ENCODE data around the gene CYP46A1. TPM values are rescaled to one million over a fixed set of nuclear protein-coding genes. Genes with fewer than 3 reads are reported as not detected.
"Not testable (repeated sequence)": the region's sequence is repeated elsewhere in the genome, so short reads cannot be mapped to it uniquely, and the experiment has no call there.

Gene CYP46A1
- total RNA-seq (2014; rRNA removed; shearing (Covaris generic)): not detected in 2 replicates

DNA sequence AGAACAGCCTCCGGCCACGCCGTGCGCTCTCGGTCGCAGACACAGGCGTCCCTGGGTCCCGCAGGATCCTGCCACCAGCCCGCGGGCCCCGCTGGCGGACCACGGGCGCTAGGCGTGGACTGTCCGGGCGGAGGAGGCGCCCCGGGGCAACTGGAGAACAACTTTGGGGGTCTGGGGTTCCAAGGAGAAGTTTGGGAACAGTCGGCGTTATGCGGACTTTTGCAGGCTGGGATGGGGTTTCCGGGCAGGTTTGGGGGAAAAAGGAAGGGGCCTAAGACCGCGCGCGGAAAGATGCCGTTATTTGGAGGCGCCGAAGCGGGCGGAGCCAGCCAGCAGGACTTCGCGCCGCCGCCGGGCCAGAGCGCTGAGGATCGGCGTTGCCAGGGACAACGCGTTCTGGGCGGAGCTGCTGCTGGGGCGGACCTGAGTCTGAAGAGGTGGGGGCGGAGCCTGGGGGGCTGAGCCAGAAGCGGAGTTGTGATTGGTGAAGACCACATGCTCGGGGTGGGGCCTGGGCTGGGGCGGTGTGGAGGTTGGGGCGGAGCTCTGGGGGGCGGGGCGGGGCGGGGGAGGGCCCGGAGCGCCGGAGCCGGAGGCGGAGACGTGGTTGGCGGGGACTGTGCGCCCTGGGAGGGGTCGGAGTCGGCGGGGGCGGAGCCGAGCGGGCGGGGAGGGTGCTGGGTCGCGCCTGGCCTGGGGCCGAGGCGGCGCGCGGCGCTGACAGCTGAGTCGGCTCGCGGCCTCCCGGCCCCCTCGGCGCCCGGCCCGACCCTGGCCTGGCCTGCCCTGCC, at the start of gene CYP46A1:
Gene CYP46A1 (plus strand): TSS at position 680 of the 791 bp plus-strand sequence. CDS start 120 bp downstream, outside the sequence.
- DNase-seq (ENCODE audit: low spot score): peak; percentile 96

DNA sequence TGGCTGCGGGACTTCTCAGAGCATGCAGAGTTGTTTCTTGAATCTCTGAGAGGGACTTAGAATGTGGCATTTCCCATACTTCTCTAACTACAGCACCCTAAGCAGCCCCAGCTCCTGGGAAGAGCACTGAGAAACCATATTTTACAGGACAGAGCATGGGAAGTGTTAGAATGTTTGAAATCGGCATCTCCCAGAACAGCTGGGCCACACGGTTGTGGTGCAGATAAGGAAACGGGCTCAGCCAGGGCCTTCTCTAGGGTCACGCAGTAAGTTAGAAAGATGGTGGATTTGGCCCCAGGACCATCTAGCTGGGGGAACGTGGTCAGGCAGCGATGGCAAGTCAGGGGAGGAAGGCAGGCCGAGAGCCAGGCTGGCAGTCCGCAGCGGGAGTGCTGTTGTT, 49.7 kb upstream of the CYP46A1 start:
- DNase-seq (ENCODE audit: low spot score): no peak

DNA sequence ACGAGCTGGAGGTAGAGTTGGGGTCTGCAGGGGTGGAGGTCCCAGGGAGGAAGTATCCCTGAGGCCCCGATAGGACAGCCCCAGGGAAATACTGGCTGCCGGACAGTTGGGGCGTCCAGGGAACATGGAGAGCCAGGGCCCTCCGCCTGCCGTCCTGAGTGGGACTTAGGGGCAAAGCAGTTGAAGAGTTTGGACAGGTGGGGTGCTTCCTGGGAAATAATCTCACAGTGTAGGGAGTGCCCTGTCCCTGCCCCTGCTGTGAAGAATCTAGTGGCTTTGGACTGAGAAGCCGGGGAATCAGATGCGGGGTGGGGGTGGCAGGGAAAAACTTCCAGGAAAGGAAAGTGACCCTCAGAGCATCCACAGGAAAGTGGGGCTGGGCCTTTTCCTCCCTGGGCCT, 49.0 kb upstream of the CYP46A1 start:
- no peak for DNase-seq (ENCODE audit: low spot score)

DNA sequence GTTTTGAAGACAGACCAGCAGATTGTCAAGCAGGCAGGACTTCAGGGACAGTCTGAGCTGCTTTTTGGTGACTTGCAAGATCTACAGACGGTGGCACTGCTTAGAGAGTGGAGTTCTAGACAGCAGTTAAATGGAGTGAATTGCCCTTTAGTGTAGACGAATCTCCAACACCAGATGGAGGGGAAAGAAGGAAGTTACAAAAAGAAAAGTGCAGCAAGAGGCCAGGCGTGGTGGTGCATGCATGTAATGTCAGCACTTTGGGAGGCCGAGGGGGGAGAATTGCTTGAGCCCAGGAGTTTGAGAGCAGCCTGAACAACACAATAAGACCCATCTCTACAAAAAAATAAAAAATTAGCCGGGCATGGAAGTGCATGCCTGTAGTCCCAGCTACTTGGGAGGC, 47.6 kb upstream of the CYP46A1 start:
- DNase-seq (ENCODE audit: low spot score): no peak

DNA sequence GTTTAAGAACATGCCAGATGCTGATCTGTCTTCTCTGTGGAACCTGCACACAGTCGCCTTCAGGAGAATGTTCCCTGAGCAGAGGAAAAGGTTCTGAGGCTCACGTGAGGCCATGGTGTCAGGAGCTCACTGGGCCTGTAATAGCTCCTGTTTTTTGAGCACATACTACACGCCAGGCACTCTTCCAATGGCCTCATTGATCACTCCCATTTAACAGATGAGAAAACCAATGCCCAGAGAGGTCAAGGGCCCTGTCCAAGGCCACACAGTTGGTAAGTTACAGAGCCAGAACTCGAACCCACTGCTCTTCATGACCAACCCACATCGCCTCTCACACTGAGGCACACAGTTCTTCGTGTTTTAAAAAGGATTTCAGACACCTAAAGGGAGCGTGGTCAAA, 46.5 kb upstream of the CYP46A1 start:
- DNase-seq (ENCODE audit: low spot score): no peak

DNA sequence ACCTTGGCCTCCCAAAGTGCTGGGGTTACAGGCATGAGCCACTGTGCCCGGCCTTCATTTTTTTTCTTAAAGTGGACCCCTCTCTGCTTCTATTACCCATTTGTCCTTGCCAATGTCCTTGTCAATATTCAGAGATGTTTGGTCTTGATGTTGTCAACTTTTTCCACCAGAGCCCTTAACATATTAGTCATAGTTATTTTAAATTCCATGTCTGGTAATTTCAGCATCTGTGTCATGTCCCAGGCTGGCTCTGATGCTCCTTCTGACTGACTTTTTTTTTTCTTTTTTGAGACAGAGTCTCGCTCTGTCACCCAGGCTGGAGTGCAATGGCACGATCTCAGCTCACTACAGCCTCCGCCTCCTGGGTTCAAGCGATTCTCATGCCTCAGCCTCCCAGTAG, 41.3 kb upstream of the CYP46A1 start:
- DNase-seq (ENCODE audit: low spot score): not testable (repeated sequence)

DNA sequence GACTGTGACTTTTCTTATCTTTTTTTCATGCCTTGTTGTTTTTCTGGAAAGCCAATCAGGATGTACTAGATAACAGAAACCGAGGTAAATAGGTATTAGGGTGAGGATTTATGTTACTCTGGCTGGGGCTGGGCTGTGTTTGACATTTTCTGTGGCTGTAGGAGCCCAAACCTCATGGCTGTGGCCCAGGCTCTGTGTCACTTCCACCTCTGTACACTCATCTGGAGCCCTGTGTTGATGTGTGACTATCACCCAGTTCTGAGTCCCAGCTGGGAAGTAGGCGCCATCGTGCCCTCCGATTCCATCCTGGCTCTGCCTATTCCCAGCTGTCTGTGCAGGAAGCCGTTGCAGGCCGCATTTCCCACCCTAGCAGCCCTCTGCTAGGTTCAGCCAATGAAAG, 40.8 kb upstream of the CYP46A1 start:
- DNase-seq (ENCODE audit: low spot score): no peak

DNA sequence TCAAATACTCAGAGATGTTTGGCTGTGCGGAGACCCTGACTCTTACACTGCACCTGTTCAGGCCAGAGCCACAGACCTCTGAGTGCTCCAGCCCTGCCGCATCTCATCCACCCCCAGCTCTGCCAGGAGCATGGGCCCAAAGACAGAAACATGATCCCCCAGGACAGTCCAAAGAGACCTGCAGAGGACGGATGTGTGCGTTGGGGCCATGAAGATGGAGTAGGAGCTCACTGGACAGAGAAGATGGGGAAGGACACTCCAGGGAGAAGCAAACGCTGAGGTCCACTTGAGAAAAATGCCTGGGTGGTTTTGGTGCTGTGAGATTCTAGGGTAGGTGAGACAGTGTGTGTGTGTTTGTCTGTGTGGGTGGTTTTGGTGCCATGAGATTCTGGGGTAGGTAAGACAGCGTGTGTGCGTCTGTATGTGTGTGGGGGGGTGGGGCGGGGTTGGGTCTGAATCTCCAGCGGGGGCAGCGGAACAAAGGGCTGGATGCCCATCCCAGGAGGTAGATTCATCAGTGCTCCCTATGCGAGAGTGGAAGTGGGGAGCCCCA, 40.0 kb upstream of the CYP46A1 start:
- no peak for DNase-seq (ENCODE audit: low spot score)

DNA sequence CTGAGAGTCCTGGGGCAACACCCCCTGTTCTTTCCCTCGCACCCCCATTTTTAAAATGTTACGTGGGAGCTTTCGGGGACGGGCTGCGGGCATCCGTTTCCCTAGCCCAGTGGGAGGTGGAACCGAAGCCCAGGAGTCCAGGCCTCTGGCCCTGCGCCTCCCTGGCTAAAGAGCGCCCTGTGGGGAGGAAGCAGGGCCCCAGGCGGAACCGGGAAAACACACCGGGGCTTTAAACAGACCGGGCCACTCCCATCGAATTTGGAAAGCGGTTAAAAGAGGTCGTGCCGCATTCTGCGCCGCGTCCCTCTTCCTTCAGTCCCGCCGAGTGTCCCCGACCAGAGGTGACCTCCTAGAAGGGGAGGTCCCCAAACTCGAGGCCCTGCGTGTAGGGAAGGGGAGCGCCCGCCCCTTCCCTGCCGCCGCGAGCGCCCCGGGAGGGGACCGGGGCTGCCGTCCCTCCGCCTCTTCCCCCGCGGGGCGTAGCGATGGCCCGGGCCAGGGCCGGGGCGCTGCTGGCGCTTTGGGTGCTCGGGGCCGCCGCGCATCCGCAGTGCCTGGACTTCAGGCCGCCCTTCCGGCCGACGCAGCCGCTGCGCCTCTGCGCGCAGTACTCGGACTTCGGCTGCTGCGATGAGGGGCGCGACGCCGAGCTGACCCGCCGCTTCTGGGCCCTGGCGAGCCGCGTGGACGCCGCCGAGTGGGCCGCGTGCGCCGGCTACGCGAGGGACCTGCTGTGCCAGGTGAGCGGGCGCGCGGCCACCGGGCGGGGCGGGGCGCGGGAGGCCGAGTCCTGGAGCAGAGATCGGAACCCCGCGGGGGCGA, 39.2 kb upstream of the CYP46A1 start, which contains the start of gene HHIPL1:
Gene HHIPL1 (plus strand): TSS at position 407 of the 822 bp plus-strand sequence. CDS start 79 bp downstream, at position 486.
- no peak for DNase-seq (ENCODE audit: low spot score)

DNA sequence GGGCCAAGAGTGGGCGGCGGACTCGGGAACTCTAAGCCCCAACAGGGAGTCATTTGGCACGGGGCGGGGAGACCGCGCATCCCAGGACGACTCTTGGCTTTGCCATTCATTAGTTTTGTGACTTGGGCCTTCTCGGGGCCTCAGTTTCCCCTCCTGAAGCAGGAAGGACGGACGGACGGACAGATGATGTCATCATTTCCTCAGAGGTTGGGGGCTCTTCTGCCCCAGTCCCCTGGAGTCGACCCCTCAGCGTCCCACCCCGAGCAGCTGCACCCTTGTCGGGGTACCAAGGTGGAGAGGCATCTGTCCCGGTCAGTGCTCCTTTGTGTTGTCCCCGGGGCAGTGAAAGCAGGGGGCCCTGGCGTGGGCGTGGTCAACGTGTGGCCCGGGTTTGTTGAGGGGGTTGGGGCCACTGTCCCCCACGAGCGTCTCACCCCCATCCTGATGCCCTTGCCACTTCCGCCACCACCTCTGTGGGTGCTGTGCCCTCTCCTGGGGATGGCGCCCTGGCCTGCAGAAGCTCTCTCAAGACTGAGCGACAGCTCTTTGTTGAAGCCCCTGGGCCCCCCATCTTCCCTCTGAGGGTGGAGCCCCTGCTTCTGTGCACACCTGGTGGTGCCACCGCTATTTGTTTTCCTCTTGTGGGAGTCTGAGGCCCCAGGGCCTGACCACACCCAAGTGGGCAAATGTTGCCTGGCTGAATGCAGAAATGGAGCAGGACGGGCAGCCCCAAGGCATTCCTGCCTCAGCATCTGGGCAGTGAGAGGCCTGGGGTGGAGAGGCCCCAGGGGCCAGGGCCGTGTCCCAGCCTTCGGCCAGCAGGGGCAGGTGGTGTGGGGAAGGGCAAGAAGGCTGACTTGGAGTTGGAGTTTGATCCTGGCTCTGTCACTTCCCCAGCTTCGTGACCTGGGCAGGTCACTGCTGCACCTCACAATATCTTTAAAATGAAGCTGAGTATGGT, 38.3 kb upstream of the CYP46A1 start:
- no peak for DNase-seq (ENCODE audit: low spot score)

DNA sequence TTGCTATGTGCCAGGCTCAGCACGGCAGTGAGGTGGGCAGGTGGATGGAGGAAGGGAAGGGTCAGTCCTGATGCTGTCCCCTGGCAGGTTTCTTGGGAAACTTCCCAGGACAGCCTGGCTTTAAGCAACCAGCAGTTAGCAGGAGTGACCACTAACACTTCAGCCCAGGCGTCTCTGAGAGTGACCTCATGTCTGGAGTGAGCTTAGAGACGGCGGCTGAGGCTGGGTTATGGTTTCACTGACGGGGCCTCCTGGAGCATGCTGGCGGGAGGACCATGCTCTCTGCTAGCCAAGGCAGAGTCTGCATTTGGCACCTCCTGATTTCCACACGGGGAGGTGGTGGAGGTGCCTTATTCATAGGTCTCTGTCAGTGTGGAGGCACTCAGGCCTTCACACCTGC, 36.7 kb upstream of the CYP46A1 start:
- no peak for DNase-seq (ENCODE audit: low spot score)

DNA sequence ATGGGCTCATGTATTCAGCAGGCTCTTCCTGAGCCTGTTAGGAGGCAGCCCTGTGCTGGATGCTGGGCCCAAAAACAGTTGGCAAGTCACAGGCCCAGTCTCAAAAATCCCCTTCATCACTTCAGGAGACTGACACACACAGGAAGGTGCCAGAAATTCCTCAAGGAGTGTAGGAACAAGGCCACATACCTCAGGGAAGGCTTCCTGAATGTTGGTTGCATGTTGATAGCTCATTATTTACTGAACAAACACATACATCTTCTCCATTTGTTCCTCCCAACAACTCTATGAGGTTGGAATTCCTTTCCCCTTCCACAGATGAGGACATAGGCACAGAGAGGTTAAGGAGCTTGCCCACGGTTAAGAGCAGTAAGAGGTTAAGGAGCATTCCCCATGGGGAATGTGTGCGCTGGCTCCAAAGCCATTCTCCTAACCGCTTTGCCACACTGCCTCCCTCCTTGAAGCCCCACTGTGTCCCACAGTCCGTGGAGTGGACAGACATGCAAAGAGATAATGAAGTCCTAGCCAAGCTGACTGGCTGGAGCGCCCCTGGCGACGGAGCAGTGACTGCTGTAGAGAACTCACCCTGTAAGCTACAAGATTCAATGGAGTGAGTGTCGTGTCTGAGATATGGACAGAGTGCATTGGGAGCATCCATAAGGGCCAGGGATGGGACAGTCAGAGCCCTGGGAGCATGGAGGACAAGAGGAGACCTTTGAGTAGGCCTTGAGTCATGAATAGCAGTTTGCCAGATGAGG, 35.9 kb upstream of the CYP46A1 start:
- no peak for DNase-seq (ENCODE audit: low spot score)

DNA sequence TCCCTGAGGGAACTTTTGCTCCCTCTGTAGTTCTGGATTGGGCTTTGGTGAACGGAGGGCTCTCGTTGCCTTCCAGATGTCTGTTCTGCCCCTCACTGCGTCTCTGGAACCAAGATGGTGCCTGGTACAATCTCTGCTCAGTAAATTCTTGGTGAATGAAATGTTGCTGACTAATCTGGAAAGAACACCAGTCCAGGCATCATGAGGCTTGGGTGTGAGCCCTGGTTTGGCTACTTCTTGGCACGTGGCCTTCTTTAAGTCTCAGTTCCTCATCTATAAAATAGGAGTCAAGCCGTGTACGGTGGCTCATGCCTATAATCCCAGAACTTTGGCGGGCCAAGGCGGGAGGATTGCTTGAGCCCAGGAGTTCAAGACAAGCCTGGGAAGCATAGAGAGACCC, 34.9 kb upstream of the CYP46A1 start:
- no peak for DNase-seq (ENCODE audit: low spot score)

DNA sequence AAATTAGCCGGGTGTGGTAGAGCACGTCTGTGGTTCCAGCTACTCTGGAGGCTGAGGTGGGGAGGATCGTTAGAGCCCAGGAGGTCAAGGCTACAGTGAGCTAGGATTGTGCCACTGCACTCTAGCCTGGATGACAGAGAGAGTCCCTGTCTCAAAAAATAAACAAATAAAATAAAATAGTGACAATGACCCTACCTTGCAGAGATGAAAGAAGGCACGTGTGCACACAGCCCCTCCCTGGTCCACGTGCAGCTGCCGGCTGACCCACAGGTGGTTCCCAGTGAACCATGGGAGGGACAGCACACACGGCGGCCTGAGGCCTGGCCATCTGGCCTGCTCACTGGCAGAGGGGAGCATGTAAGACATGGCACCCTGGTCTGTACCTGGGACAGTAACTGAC, 34.5 kb upstream of the CYP46A1 start:
- DNase-seq (ENCODE audit: low spot score): no peak

DNA sequence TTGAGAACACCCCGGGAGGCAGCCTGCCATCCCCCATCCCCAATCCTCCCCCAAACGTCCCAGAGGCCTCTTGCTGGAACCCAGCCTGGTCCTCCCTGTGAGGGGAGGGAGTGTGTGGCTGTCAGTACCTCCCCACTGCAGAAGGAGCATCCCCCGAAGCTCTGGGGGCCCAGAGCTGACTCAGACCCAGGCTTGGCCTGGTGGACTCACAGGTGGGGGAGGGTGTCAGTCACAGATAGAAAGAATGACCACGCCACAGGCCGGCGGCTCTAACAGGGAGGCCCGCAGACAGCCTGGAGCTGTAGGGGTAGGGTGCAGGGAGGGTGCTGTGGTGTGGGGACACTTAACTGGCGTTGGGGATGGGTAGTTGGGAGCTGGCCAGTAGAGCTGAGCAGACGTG, 33.9 kb upstream of the CYP46A1 start:
- no peak for DNase-seq (ENCODE audit: low spot score)

DNA sequence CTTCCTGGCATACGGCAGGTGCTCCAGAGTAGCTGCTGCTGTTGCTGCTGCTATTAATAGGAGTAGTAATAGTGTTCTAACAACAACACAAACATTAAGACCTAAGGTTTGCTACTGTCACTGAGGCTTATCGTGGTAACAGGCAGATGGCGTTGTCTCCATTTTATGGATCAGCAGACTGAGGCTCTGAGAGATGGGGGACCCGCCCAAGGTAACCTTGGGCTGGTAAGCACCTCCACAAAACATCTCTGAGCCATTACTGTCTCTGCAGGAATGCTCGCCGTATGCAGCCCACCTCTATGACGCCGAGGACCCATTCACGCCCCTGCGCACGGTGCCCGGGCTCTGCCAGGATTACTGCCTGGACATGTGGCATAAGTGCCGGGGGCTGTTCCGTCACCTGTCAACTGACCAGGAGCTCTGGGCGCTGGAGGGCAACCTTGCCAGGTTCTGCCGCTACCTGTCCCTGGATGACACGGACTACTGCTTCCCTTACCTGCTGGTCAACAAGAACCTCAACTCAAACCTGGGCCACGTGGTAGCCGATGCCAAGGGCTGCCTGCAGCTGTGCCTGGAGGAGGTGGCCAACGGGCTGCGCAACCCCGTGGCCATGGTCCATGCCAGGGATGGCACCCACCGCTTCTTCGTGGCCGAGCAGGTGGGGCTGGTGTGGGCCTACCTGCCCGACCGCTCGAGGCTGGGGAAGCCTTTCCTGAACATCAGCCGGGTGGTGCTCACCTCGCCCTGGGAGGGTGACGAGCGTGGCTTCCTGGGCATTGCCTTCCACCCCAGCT, 31.9 kb upstream of the CYP46A1 start:
- DNase-seq (ENCODE audit: low spot score): no peak

DNA sequence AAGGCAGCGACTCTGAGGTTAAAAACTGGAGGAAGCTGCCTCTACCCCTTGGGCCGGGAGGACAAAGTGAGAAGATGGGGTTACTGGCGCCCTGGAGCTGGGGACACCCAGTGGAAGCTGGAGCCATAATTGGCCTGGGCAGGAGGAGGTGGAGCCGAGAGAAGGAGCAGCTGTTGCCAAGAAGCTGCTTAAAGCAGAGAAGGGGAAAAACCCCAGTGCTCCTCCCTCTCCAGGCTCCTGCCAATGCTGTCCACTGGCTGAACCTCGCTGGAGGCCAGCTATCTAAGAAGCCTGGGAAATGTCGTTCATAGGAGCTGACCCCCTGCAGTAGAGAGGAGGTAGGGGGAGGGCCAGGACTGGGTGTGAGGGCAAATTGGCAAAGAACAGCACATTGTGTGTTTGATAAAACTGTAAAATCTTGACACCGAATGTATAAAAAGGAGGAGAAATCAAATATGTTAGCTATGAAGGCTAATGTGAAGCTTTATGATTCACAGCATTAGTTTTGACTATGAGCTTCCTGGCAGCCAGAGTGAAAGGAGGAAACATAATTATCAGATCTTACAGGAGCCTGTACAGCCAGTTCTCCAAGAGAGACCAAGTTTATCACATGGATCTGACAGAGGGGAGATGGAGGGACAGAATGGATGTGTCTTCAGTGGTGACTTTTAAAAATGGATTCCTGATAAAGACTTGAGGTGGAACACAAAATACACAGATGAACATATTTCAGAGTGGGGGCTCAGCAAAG, 29.7 kb upstream of the CYP46A1 start:
- DNase-seq (ENCODE audit: low spot score): peak; percentile 69

DNA sequence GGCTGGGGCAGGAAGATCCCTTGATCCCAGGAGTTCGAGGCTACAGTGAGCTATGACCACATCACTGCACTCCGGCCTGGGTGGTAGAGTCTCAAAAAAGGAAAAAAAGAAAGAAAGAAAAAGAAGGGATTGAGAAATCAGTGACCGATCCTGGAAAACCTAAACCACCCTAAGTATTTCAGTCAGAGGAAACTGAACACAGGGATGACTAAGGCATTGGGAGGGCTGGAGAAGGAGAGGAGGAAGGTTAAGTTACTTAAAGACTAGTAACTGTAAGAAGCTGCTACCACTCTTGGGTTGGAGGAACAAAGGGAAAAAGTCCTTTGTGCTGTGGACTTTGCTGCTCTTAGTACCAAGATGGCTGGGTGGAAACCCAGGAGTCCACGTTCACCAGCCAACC, 28.6 kb upstream of the CYP46A1 start:
- no peak for DNase-seq (ENCODE audit: low spot score)

DNA sequence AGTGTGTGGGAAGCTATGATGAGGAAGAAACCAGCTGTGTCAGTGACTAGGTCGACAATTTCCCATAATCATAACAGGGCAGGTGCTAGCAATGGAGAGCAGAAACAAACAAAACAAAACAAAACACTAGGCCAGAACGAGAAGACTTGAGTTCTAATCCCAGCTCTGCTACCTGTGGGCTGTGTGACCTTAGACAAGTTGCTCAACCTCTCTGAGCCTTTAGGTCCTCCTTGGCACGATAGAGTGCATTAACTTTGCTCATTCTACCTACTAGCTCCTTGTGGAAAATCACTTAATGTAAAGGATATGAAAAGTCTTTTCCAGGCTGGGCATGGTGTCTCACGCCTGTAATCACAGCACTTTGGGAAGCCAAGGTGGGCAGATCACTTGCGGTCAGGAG, 27.9 kb upstream of the CYP46A1 start:
- no peak for DNase-seq (ENCODE audit: low spot score)

Data from H4 (cell line).